ENCODE results near the gene CDH13.
A peak's percentile ranks its signal among the peaks of the same experiment; 100 is the strongest.

Gene CDH13

DNA sequence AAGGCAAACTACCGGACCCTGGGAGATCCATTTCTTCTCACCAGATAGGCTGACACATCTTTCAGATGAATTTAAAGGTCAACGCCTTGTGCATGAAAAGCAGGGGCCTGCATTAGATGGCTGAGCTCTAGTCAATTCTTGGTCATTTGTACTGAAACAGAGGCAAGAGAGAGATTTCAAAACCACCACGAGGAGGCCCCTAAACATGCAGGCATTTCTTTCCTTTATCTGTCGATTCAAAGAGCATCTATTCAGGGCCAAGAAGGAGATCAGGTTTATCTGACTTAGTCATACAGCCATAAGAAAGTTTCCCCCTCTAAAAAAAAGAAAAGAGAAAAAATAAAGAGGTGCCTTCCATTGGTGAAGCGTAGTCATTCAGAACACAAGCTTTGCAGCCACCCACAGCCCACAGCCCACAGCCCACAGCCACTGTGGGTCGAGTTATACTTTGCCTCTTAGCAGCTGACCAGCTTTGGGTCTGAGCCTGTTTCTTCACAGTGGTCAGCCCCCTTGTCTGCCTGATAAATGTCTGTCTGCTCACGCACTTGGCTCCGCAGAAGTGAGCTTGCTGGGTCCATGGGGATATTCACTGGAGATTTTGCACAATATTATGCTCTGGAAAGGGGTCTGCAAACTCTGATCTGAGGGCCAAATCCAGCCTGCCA, 207.5 kb downstream of the CDH13 start:
- Histone ChIP-seq H2BK12ac (ENCODE audit: low read length) (no peak overlapping the region), H3K27ac (ENCODE audit: low read depth, low read length) (no peak overlapping the region), H3K4me3 (ENCODE audit: low read depth, low read length) (no peak overlapping the region), H4K12ac (ENCODE audit: low read depth, low read length) (no peak overlapping the region), H3K23ac (ENCODE audit: low read length) (no peak overlapping the region), H3K79me1 (ENCODE audit: low read length) (no peaks in the 10 kb centered on the region), H2BK5ac (ENCODE audit: low read depth, low read length, poor library complexity) (no peak overlapping the region), H3K4me1 (ENCODE audit: control insufficient read depth in 1 of 2, insufficient read depth in 2 of 2, low read length in 2 of 2) (no peaks in the 10 kb centered on the region), H3K9me3 (ENCODE audit: insufficient read depth, low read depth, low read length) (no peaks in the 10 kb centered on the region), H3K27me3 (ENCODE audit: insufficient read depth, low read length) (no peaks in the 10 kb centered on the region), H3K4me2 (ENCODE audit: low read length) (no peak overlapping the region), H4K8ac (ENCODE audit: low read depth, low read length) (no peak overlapping the region), H3K18ac (ENCODE audit: low read length) (no peak overlapping the region), H3K9ac (ENCODE audit: low read length) (no peak overlapping the region), H3K79me2 (ENCODE audit: control insufficient read depth, insufficient read depth, low read length, poor library complexity) (no peaks in the 10 kb centered on the region), H4K91ac (ENCODE audit: low read depth, low read length) (no peak overlapping the region), H2AK5ac (ENCODE audit: low read length) (no peak overlapping the region), H2AFZ (ENCODE audit: insufficient read depth, low read length, poor library complexity) (no peak overlapping the region), H3K36me3 (ENCODE audit: control insufficient read depth in 1 of 2, insufficient read depth in 2 of 2, low read length in 2 of 2) (no peaks in the 10 kb centered on the region), H3K14ac (ENCODE audit: low read length) (no peak overlapping the region), H3K4ac (ENCODE audit: low read depth, low read length) (no peak overlapping the region), H2BK120ac (ENCODE audit: insufficient read depth, low read length, poor library complexity) (no peak overlapping the region)
- DNase-seq = no peak
- no CpG with 5 or more reads among the region's 8 CpGs for WGBS (ENCODE audit: extremely low coverage, insufficient coverage, insufficient read length)

GRCh38 chr16:82835487-82836155, 208.9 kb downstream of the CDH13 start:
- Histone ChIP-seq H3K14ac (ENCODE audit: low read length) (no peak overlapping the region), H3K27me3 (ENCODE audit: insufficient read depth, low read length) (no peaks in the 10 kb centered on the region), H3K23ac (ENCODE audit: low read length) (no peak overlapping the region), H3K27ac (ENCODE audit: low read depth, low read length) (no peak overlapping the region), H3K79me1 (ENCODE audit: low read length) (no peaks in the 10 kb centered on the region), H2BK120ac (ENCODE audit: insufficient read depth, low read length, poor library complexity) (no peak overlapping the region), H3K18ac (ENCODE audit: low read length) (no peak overlapping the region), H3K4ac (ENCODE audit: low read depth, low read length) (no peak overlapping the region), H3K9ac (ENCODE audit: low read length) (no peak overlapping the region), H2AFZ (ENCODE audit: insufficient read depth, low read length, poor library complexity) (no peak overlapping the region), H3K4me3 (ENCODE audit: low read depth, low read length) (no peak overlapping the region), H3K9me3 (ENCODE audit: insufficient read depth, low read depth, low read length) (no peaks in the 10 kb centered on the region), H4K91ac (ENCODE audit: low read depth, low read length) (no peak overlapping the region), H3K4me2 (ENCODE audit: low read length) (no peak overlapping the region), H3K4me1 (ENCODE audit: control insufficient read depth in 1 of 2, insufficient read depth in 2 of 2, low read length in 2 of 2) (no peaks in the 10 kb centered on the region), H2BK12ac (ENCODE audit: low read length) (no peak overlapping the region), H2BK5ac (ENCODE audit: low read depth, low read length, poor library complexity) (no peak overlapping the region), H4K8ac (ENCODE audit: low read depth, low read length) (no peak overlapping the region), H3K36me3 (ENCODE audit: control insufficient read depth in 1 of 2, insufficient read depth in 2 of 2, low read length in 2 of 2) (no peaks in the 10 kb centered on the region), H3K79me2 (ENCODE audit: control insufficient read depth, insufficient read depth, low read length, poor library complexity) (no peaks in the 10 kb centered on the region), H4K12ac (ENCODE audit: low read depth, low read length) (no peak overlapping the region), H2AK5ac (ENCODE audit: low read length) (no peak overlapping the region)
- no CpG with 5 or more reads among the region's 5 CpGs for WGBS (ENCODE audit: extremely low coverage, insufficient coverage, insufficient read length)
- DNase-seq = peak in 1 of 2 donors; percentile 3

DNA sequence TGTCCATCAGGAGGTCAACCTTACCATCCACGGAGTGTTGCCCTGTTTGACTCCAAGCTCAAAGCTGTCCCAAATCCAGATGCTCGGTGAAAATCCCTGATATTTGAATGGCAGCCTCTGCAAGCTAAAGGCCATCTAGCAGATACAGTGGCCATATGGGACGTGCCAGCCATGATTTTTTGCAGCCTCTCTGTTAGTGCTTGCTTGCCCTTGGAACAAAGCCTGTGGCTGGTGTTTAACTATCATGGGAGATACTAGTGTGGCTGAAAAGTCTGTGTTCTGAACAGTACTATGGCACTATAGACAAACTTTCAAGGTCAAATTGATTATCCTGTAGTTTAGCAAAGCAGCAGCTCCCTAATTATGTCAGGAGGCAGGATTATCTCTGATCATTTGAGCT, 214.3 kb downstream of the CDH13 start:
- Histone ChIP-seq H3K18ac (ENCODE audit: low read length) (no peak overlapping the region), H2BK12ac (ENCODE audit: low read length) (no peak overlapping the region), H3K23ac (ENCODE audit: low read length) (no peak overlapping the region), H3K27ac (ENCODE audit: low read depth, low read length) (no peak overlapping the region), H3K27me3 (ENCODE audit: insufficient read depth, low read length) (no peaks in the 10 kb centered on the region), H3K4me3 (ENCODE audit: low read depth, low read length) (no peak overlapping the region), H3K4me1 (ENCODE audit: control insufficient read depth in 1 of 2, insufficient read depth in 2 of 2, low read length in 2 of 2) (no peaks in the 10 kb centered on the region), H2AFZ (ENCODE audit: insufficient read depth, low read length, poor library complexity) (no peak overlapping the region), H3K14ac (ENCODE audit: low read length) (no peak overlapping the region), H2BK5ac (ENCODE audit: low read depth, low read length, poor library complexity) (no peak overlapping the region), H4K91ac (ENCODE audit: low read depth, low read length) (no peak overlapping the region), H3K4me2 (ENCODE audit: low read length) (no peak overlapping the region), H3K9ac (ENCODE audit: low read length) (no peak overlapping the region), H4K8ac (ENCODE audit: low read depth, low read length) (no peak overlapping the region), H3K9me3 (ENCODE audit: insufficient read depth, low read depth, low read length) (no peaks in the 10 kb centered on the region), H2AK5ac (ENCODE audit: low read length) (no peak overlapping the region), H3K79me1 (ENCODE audit: low read length) (no peaks in the 10 kb centered on the region), H4K12ac (ENCODE audit: low read depth, low read length) (no peak overlapping the region), H2BK120ac (ENCODE audit: insufficient read depth, low read length, poor library complexity) (no peak overlapping the region), H3K4ac (ENCODE audit: low read depth, low read length) (no peak overlapping the region), H3K79me2 (ENCODE audit: control insufficient read depth, insufficient read depth, low read length, poor library complexity) (no peaks in the 10 kb centered on the region), H3K36me3 (ENCODE audit: control insufficient read depth in 1 of 2, insufficient read depth in 2 of 2, low read length in 2 of 2) (no peaks in the 10 kb centered on the region)
- WGBS (ENCODE audit: extremely low coverage, insufficient coverage, insufficient read length) = no CpG with 5 or more reads among the region's 3 CpGs
- no peak for DNase-seq

- H2BK5ac ChIP-seq (ENCODE audit: low read depth, low read length, poor library complexity) = no peak overlapping the region
- no peak overlapping the region for H4K8ac ChIP-seq (ENCODE audit: low read depth, low read length)
- H3K18ac ChIP-seq (ENCODE audit: low read length) = no peak overlapping the region
- no peaks in the 10 kb centered on the region for H3K79me1 ChIP-seq (ENCODE audit: low read length)
- no CpG with 5 or more reads among the region's 5 CpGs for whole genome bisulfite sequencing (ENCODE audit: extremely low coverage, insufficient coverage, insufficient read length)
- no peak overlapping the region for H3K4ac ChIP-seq (ENCODE audit: low read depth, low read length)
- no peak for DNase-seq
- no peak overlapping the region for H2AK5ac ChIP-seq (ENCODE audit: low read length)
- H3K14ac ChIP-seq (ENCODE audit: low read length) = no peak overlapping the region
- no peak overlapping the region for H2AFZ ChIP-seq (ENCODE audit: insufficient read depth, low read length, poor library complexity)
- H4K91ac ChIP-seq (ENCODE audit: low read depth, low read length) = no peak overlapping the region
- no peak overlapping the region for H2BK120ac ChIP-seq (ENCODE audit: insufficient read depth, low read length, poor library complexity)
- H2BK12ac ChIP-seq (ENCODE audit: low read length) = no peak overlapping the region
- no peaks in the 10 kb centered on the region for H3K36me3 ChIP-seq (ENCODE audit: control insufficient read depth in 1 of 2, insufficient read depth in 2 of 2, low read length in 2 of 2)
- H3K9ac ChIP-seq (ENCODE audit: low read length) = no peak overlapping the region
- no peaks in the 10 kb centered on the region for H3K79me2 ChIP-seq (ENCODE audit: control insufficient read depth, insufficient read depth, low read length, poor library complexity)
- no peaks in the 10 kb centered on the region for H3K4me1 ChIP-seq (ENCODE audit: control insufficient read depth in 1 of 2, insufficient read depth in 2 of 2, low read length in 2 of 2)
- no peaks in the 10 kb centered on the region for H3K27me3 ChIP-seq (ENCODE audit: insufficient read depth, low read length)
- H3K9me3 ChIP-seq (ENCODE audit: insufficient read depth, low read depth, low read length) = no peaks in the 10 kb centered on the region
- H3K27ac ChIP-seq (ENCODE audit: low read depth, low read length) = no peak overlapping the region
- no peak overlapping the region for H3K4me3 ChIP-seq (ENCODE audit: low read depth, low read length)
- H4K12ac ChIP-seq (ENCODE audit: low read depth, low read length) = no peak overlapping the region
- H3K4me2 ChIP-seq (ENCODE audit: low read length) = no peak overlapping the region
- no peak overlapping the region for H3K23ac ChIP-seq (ENCODE audit: low read length)
These were observed 217.0 kb downstream of the CDH13 start for GRCh38 chr16:82843606-82844271.

All from trophoblast cell (in vitro differentiated cells and primary cell).